K562 (cell line): ENCODE measurements around the gene LRCOL1. TPM values are rescaled to one million over a fixed set of nuclear protein-coding genes. Genes with fewer than 3 reads are reported as not detected.

Experiments
- ATAC-seq: fragments of 200-7000 bp; cut with Tn5 transposase; 3 replicates; pipeline ENCODE4 v1.9.1; 2020; ENCODE audit warnings: moderate library complexity
- BruUV-seq: library from RNA; stranded (reverse); fragments of 400-500 nt; replicated peaks from 2 replicates; lab custom pipeline; 2021; lab: Mats Ljungman, UMichigan
- CTCF ChIA-PET: fragments of 300-600 bp; formaldehyde crosslinking; extraction: SDS; loops from one replicate; lab custom pipeline; 2021; ENCODE audit warnings: low intra/inter-chr PET ratio; lab: Yijun Ruan, JAX
- POLR2A ChIA-PET: fragments of 300-600, 350-650 bp; sonication (Branson Sonifier 250); formaldehyde crosslinking; extraction: SDS; loops from one replicate; lab custom pipeline; 2021; ENCODE audit warnings: antibody characterized with exemption, inconsistent platforms; lab: Yijun Ruan, JAX
- DNase-seq, 4 experiments: peaks; one replicate each; pipeline versions ENCODE4 v3.0.0 to v3.0.0-alpha.2; 2011 to 2018; ENCODE audit warnings: low spot score in 3 of 4, mixed read lengths in 3 of 4; ENCODE audit errors: extremely low read depth in 1 of 4
- FAIRE-seq: peaks from 2 replicates; lab custom pipeline; 2011; peaks lifted over from hg19 to GRCh38; lab: Jason Lieb, UNC
- H2AFZ ChIP-seq: 2 replicates; pipeline ENCODE4 v1.6.0; 2011; ENCODE audit warnings: low read depth, low read length, control low read depth, inconsistent platforms
- H3K27ac ChIP-seq: fragments of 200-600 bp; 3 replicates; pipeline ENCODE4 v1.8.0; 2011; ENCODE audit warnings: low read depth, mild to moderate bottlenecking, control low read depth, inconsistent platforms, low read length, moderate library complexity, mixed read lengths; ENCODE audit errors: extremely low read depth
- H3K27me3 ChIP-seq, 2 experiments: fragments of 300-600 bp in 1 of 2; 2 replicates in 1 of 2; 3 replicates in 1 of 2; pipeline versions ENCODE4 v1.6.0 to v1.8.0; 2011; ENCODE audit warnings: inconsistent platforms in 2 of 2, low read length in 2 of 2, mild to moderate bottlenecking in 1 of 2, mixed read lengths in 1 of 2, moderate library complexity in 1 of 2; ENCODE audit not compliant: control insufficient read depth in 2 of 2, insufficient read depth in 2 of 2
- H3K36me3 ChIP-seq: fragments of 300-600 bp; 3 replicates; pipeline ENCODE4 v1.8.0; 2011; ENCODE audit warnings: mild to moderate bottlenecking, low read length, inconsistent platforms; ENCODE audit not compliant: control insufficient read depth, insufficient read depth
- H3K4me1 ChIP-seq, 2 experiments: fragments of 200-600 bp in 1 of 2; replicated peaks in 1 of 2; 2 replicates in 1 of 2; 3 replicates in 1 of 2; pipeline versions ENCODE4 v1.5.1 to v1.8.0; 2011; ENCODE audit warnings: inconsistent platforms in 2 of 2, low read length in 2 of 2, mild to moderate bottlenecking in 1 of 2, mixed read lengths in 1 of 2, moderate library complexity in 1 of 2; ENCODE audit not compliant: control insufficient read depth in 2 of 2, insufficient read depth in 2 of 2
- H3K4me2 ChIP-seq: 2 replicates; pipeline ENCODE4 v1.6.1; 2011; ENCODE audit warnings: low read length, control low read depth, inconsistent platforms, mixed read lengths; ENCODE audit not compliant: insufficient read depth
- H3K4me3 ChIP-seq: fragments of 200-600 bp; sonication (generic), shearing (Covaris generic); 2 replicates; pipeline ENCODE4 v1.5.1; 2016; ENCODE audit warnings: control low read depth, inconsistent platforms
- H3K79me2 ChIP-seq: fragments of 200-600 bp; 3 replicates; pipeline ENCODE4 v1.8.0; 2011; ENCODE audit warnings: low read length, inconsistent platforms; ENCODE audit not compliant: control insufficient read depth, insufficient read depth
- H3K9ac ChIP-seq, 2 experiments: 2 replicates each; pipeline versions ENCODE4 v1.6.0 to v1.6.1; 2011; ENCODE audit warnings: low read depth in 2 of 2, low read length in 2 of 2, control low read depth in 1 of 2, inconsistent platforms in 1 of 2, mild to moderate bottlenecking in 1 of 2, mixed read lengths in 1 of 2; ENCODE audit not compliant: insufficient read depth in 1 of 2
- H3K9me1 ChIP-seq: one replicate; pipeline ENCODE4 v1.6.0; 2011; ENCODE audit warnings: inconsistent platforms, mild to moderate bottlenecking, low read length, moderate library complexity; ENCODE audit not compliant: control insufficient read depth, insufficient read depth
- H3K9me3 ChIP-seq: replicated peaks from 2 replicates; pipeline ENCODE4 v1.5.1; 2011; ENCODE audit warnings: low read depth, low read length, inconsistent platforms; ENCODE audit not compliant: control insufficient read depth, insufficient read depth
- H4K20me1 ChIP-seq: replicated peaks from 2 replicates; pipeline ENCODE4 v1.6.1; 2011; ENCODE audit warnings: low read length, inconsistent platforms, mixed read lengths; ENCODE audit not compliant: control insufficient read depth, insufficient read depth
- BRD4 ChIP-seq: fragments of 200-600 bp; sonication (generic); IDR thresholded peaks from 2 replicates; pipeline ENCODE4 v1.6.1; 2017; ENCODE audit warnings: inconsistent platforms
- KDM2B ChIP-seq: fragments of 250-450 bp; sonication (Bioruptor Pico); IDR thresholded peaks from 2 replicates; pipeline ENCODE4 v1.8.0; 2021; ENCODE audit warnings: mild to moderate bottlenecking, moderate library complexity
- KLF16 ChIP-seq: IDR thresholded peaks from 2 replicates; pipeline ENCODE4 v1.6.1; 2016; ENCODE audit warnings: antibody characterized with exemption
- POLR2G ChIP-seq: fragments of 200-400 bp; formaldehyde crosslinking; IDR thresholded peaks from 2 replicates; pipeline ENCODE4 v1.6.1; 2017; ENCODE audit warnings: low read depth, mild to moderate bottlenecking, antibody characterized with exemption, low read length, moderate library complexity
- RBFOX2 ChIP-seq: fragments of 200-400 bp; formaldehyde crosslinking; IDR thresholded peaks from 2 replicates; pipeline ENCODE4 v1.6.1; 2017; ENCODE audit warnings: low read depth, mild to moderate bottlenecking, low read length, moderate library complexity
- RBM22 ChIP-seq: fragments of 200-400 bp; formaldehyde crosslinking; IDR thresholded peaks from 2 replicates; pipeline ENCODE4 v1.6.1; 2018; ENCODE audit warnings: low read length, low read depth; ENCODE audit not compliant: poor library complexity, severe bottlenecking
- RFX7 ChIP-seq: fragments of 250-450 bp; sonication (Bioruptor Pico); IDR thresholded peaks from 2 replicates; pipeline ENCODE4 v1.5.1; 2021; ENCODE audit warnings: mild to moderate bottlenecking
- SIRT6 ChIP-seq: IDR thresholded peaks from one replicate; pipeline ENCODE4 v1.6.1; 2012; ENCODE audit warnings: low read depth, mild to moderate bottlenecking, control low read depth, inconsistent platforms, low read length, moderate library complexity
- SRSF9 ChIP-seq: fragments of 200-400 bp; formaldehyde crosslinking; IDR thresholded peaks from 2 replicates; pipeline ENCODE4 v1.6.1; 2017; ENCODE audit warnings: low read depth, low read length, borderline replicate concordance
- TFAM ChIP-seq: fragments of 250-450 bp; sonication (Bioruptor Pico); conservative IDR thresholded peaks from 2 replicates; pipeline ENCODE4 v1.5.0; 2021; ENCODE audit warnings: mild to moderate bottlenecking, moderate library complexity
- TFAP4 ChIP-seq: sonication (generic); formaldehyde crosslinking; IDR thresholded peaks from 2 replicates; pipeline ENCODE4 v1.8.0; 2022; ENCODE audit warnings: missing genetic modification reagents, mild to moderate bottlenecking, moderate library complexity, borderline replicate concordance
- TSHZ1 ChIP-seq: fragments of 250-450 bp; sonication (Bioruptor Pico); IDR thresholded peaks from 2 replicates; pipeline ENCODE4 v1.4.0; 2020; ENCODE audit warnings: mild to moderate bottlenecking, moderate library complexity
- XRCC3 ChIP-seq: fragments of 450-650 bp; IDR thresholded peaks from 2 replicates; pipeline ENCODE4 v1.6.1; 2017; ENCODE audit warnings: mild to moderate bottlenecking, moderate library complexity
- ZC3H8 ChIP-seq: fragments of 450-650 bp; IDR thresholded peaks from 2 replicates; pipeline ENCODE4 v1.6.1; 2017
- ZNF12 ChIP-seq: sonication (generic); formaldehyde crosslinking; IDR thresholded peaks from 2 replicates; pipeline ENCODE4 v1.4.0; 2020; ENCODE audit warnings: mild to moderate bottlenecking, missing genetic modification reagents
- WGBS: fragments of 100-300 bp; shearing (Covaris generic); methylation state at CpG from one replicate; pipeline ENCODE4 v1.1.6; 2016; ENCODE audit warnings: low coverage, mixed read lengths; ENCODE audit not compliant: insufficient coverage; ENCODE audit errors: missing lambda C conversion rate; 5-methylcytosine and 5-hydroxymethylcytosine counted together
- in situ Hi-C: fragments of 300-500 bp; cut with MboI; formaldehyde crosslinking; loops from 4 replicates; pipeline ENCODE4 v1.15.0; 2018; ENCODE audit warnings: inconsistent platforms, mixed read lengths
- intact Hi-C: fragments of 100-400 bp; cut with micrococcal nuclease; formaldehyde crosslinking; loops from 2 replicates; pipeline ENCODE4 v1.14.2; 2022
- polyA plus RNA-seq, 8 experiments: library from polyadenylated mRNA; depleted of rRNA in 4 of 8; stranded (reverse) in 5 of 8; unstranded in 3 of 8; fragments of >200 nt; fragmentation: Nextera tagmentation in 2 of 8; fragmentation: Illumina TruSeq in 1 of 8; extraction: Ambion mirVana in 2 of 8; extraction: Trizol in 1 of 8; gene quantifications; 2 replicates each; pipeline versions ENCODE4 v1.2.1 to v1.2.3, GENCODE V29; 2011 to 2014; ENCODE audit warnings: inconsistent platforms in 1 of 8, missing spikeins in 1 of 8
- total RNA-seq, 7 experiments: library from RNA; depleted of rRNA in 6 of 7; stranded (reverse); fragments of >200 nt in 6 of 7; fragmentation: Illumina TruSeq in 2 of 7; extraction: Trizol in 2 of 7; gene quantifications; 2 replicates each; pipeline versions ENCODE4 v1.2.1 to v1.2.3, GENCODE V29; 2011 to 2021; ENCODE audit warnings: low replicate concordance in 1 of 7

LRCOL1 gene
- total and polyA plus RNA-seq, 9 of the 15 experiments (the other 6 are each of a cell fraction or from before 2014, with no cell fraction given), result not detected

- TF ChIP-seq KDM2B (CRISPR knock-in tag) (no peak), BRD4 (no peak), SIRT6 (no peak), SRSF9 (no peak), ZNF12 (CRISPR knock-in tag) (no peak), ZC3H8 (no peak), KLF16 (no peak)
These were observed 15.5 kb upstream of the LRCOL1 start (continued) for GRCh38 chr12:132625731-132626430.

- peaks cover 2% of the 10 kb centered on the region for H3K9me1 ChIP-seq
- no peak overlapping the region for H3K27ac ChIP-seq
- H2AFZ ChIP-seq, result no peak overlapping the region
- intact Hi-C loops (no loop called here), in situ Hi-C loops (no loop called here)
- POLR2A ChIA-PET, result interaction anchor here (1.3 kb wide), 1 partner anchor 10 kb away, joined by 3 read pairs; no protein-coding TSS in a partner anchor
- H3K4me2 ChIP-seq, result no peak overlapping the region
- H3K27me3 ChIP-seq, result no peaks in the 10 kb centered on the region
- no peak overlapping the region; a peak in 1 of 4 replicates for H3K9ac ChIP-seq
- no peak for ATAC-seq
- no peaks in the 10 kb centered on the region for H3K79me2 ChIP-seq
- H3K36me3 ChIP-seq, result peaks cover 64% of the 10 kb centered on the region; the same call in 2 of the 3 replicates
- CTCF ChIA-PET, result no interaction called here
- 0 out of 2 replicates have a peak, but pooled peaks cover 3% of the 10 kb centered on the region for H4K20me1 ChIP-seq
- no TSS peak for BruUV-seq
- peaks cover 12 to 50% of the 10 kb centered on the region in 2 experiments; a peak in 4 of 5 replicates for H3K4me1 ChIP-seq
- H3K4me3 ChIP-seq, result no peak overlapping the region
- DNase-seq, result no peak
- WGBS, result 92% methylated on average over 23 of the region's 32 CpGs
- no peak for FAIRE-seq
- no peaks in the 10 kb centered on the region for H3K9me3 ChIP-seq
- no peak for TF ChIP-seq TFAM (CRISPR knock-in tag)
- TF ChIP-seq XRCC3, result no peak
- TF ChIP-seq TSHZ1 (CRISPR knock-in tag), result no peak
- TF ChIP-seq RBM22, result peak; percentile 50
- TF ChIP-seq POLR2G, result peak; percentile 49
- no peak for TF ChIP-seq RBFOX2
- TF ChIP-seq RFX7, result no peak
- no peak for TF ChIP-seq TFAP4 (CRISPR knock-in tag)
These were observed 14.7 kb upstream of the LRCOL1 start for GRCh38 chr12:132624910-132625630.
